GM21576 (cell line): Measurements from ENCODE around the gene CYB561.

Experiments
- ATAC-seq: cut with Tn5 transposase; IDR thresholded peaks from one replicate; pipeline ENCODE4 v1.9.1; 2021; ENCODE audit warnings: mild to moderate bottlenecking, moderate library complexity; ENCODE audit not compliant: unreplicated experiment

Gene CYB561

GRCh38 chr17:63452046-63452961, 6.2 kb upstream of the CYB561 start:
- no peak for ATAC-seq

GRCh38 chr17:63451150-63451549, 5.0 kb upstream of the CYB561 start:
- no peak for ATAC-seq

DNA sequence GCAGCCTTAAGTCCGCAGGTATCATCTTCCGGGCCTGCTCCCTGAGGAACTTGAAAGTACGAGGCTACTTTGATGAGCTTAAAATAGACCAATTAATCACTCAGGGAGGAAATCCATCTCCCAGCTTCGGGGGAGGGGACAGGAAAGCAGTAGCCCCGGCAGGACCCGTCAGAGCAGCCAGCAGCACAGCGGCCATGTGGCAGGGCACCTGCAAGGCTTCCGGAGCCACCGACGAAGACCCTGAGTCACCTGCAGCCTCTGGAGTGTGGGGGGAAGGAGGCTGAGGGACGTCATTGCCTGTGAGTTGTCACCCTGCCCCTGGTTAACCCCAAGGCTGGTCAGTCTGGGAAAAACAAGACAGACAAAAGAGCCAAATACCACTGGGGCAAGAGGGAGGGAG, 4.4 kb upstream of the CYB561 start:
- ATAC-seq: no peak

GRCh38 chr17:63448655-63449054, 2.5 kb upstream of the CYB561 start:
- ATAC-seq: no peak

- ATAC-seq: no peak
Measured at GRCh38 chr17:63447471-63448009, 1.4 kb upstream of the CYB561 start.

GRCh38 chr17:63446753-63447470, 806 bp upstream of the CYB561 start:
- peak; percentile 17 for ATAC-seq

GRCh38 chr17:63445571-63445953, 544 bp downstream of the CYB561 start:
- no peak for ATAC-seq

DNA sequence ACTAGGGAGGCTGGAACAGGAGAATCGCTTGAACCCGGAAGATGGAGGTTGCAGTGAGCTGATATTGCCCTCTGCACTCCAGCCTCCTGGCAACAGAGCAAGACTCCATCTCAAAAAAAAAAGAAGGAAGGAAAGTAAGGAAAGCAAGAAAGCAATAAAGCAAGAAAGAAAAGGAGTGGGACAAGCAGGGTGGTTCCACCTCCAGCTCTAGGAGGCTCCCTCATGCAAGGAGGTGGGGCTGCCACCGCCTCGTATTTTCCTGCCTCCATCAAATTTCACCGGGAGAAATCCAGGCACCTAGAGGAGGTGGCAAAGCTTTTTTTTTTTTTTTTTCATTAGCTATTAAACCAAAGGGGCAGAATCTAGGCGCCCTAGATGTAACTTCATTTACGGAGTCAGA, 1.0 kb downstream of the CYB561 start:
- ATAC-seq: no peak

- ATAC-seq: no peak
Measured at GRCh38 chr17:63444457-63444856, 1.6 kb downstream of the CYB561 start.

DNA sequence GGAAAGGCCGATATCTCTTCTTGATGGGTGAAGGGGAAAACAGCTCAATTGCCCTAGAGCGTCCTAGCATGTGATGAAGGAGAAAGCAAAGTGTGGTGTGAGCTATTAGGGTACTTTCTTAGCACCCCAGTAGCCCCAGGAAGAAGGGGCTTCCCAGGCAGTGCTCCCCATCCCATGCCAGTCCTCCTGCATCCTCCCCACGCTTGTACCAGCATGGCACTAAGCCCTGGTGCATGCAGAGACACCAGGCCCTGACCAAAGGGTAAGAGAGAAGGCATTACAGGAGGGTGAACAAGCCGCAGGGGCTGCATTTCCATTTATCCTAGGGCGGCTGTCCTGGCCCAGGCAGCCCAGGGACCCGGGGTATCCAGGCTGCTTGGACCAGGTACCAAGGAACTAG, 3.1 kb downstream of the CYB561 start:
- no peak for ATAC-seq

DNA sequence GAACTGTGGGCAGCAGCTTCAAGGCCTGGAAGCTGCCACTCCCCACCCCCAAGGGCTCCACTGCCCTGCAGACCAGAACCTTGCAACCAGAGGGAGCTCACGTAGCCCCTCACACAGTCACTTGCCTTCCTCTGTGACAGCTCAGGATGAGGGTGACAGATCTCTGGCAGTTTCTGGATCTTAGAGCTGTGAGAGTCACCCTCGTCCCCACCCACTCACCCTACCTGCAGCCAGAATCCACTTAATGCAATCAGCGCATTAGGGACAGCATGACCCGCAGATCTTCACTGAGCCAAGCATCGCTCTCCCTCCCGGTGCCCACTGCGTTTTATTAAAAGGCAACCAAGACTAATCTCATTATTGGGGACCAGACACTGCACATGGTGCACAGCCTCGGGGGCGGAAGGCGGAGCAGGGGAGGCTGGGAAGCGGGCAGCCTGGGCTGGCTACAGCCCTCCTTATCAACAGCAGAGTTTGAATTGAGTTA, 3.5 kb downstream of the CYB561 start:
- no peak for ATAC-seq

DNA sequence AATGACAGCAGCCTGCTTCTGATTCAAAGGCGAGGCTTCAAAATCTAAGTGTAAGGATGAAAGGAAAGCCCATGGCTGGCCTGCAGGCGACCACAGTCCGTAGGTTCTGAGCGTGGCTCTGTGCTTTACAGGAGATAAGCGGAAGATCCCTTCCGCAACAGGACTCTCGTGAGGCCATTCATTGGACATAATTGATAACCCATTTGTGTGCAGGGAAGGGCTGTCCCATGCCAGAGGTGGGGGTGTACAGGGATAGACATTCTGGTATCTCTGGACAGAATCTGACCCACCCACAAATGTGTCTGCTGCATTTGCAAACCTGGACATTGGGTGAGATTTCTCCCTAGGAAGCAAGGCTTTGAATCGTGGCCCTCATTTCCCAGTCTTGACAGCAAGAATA, 4.0 kb downstream of the CYB561 start:
- ATAC-seq: no peak

- ATAC-seq: no peak
Measured at GRCh38 chr17:63441654-63442053, 4.5 kb downstream of the CYB561 start.

GRCh38 chr17:63440770-63441335, 5.3 kb downstream of the CYB561 start:
- no peak for ATAC-seq

DNA sequence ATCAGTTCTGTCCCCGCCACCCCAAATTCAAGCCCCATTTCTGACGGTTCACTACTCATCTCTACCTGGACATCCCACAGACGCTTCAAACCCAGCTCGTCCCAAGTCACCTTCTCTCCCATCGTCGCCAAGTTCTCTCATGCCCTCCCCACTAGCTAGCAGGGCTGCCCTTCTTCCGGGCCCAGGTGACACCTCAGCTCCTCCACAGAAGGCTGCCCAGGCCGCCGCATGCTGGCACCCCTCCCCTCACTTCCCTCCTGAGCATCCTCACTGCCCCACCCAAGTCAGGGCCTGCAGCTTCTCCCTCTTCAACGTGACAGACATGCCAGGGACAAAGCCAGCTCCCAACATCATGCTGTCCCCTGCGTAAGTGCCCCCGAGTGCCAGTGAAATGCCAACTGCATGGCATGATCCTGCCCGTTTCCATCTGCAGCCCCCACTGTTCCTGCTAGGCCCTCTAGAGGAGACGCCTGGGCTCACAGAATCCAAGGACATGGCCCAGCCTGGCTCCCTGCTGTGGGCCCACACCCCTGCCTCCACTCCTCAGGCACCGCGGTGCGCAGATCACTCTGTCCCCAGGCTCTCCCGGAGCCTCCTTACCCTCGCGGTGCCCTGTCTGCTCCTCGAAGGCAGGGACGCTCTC, 5.9 kb downstream of the CYB561 start:
- ATAC-seq: no peak

DNA sequence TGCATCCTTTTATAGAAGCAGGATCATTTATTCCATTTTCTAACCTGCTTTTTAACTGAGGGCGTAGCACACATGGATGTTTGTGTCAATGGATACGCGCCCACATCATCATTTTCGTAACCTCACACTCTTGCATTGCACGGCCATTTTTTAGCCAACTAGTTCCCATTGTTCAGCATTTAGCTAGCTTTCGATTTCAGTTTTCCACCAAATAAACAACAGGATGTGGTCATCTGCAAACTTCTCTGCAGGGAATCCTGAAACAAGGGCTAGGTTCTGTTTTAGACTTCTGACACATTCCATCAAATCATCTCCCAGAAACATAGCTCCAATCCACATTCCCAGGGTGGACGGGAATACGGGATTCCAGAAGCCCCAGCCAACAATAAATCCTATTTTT, 6.4 kb downstream of the CYB561 start:
- no peak for ATAC-seq

DNA sequence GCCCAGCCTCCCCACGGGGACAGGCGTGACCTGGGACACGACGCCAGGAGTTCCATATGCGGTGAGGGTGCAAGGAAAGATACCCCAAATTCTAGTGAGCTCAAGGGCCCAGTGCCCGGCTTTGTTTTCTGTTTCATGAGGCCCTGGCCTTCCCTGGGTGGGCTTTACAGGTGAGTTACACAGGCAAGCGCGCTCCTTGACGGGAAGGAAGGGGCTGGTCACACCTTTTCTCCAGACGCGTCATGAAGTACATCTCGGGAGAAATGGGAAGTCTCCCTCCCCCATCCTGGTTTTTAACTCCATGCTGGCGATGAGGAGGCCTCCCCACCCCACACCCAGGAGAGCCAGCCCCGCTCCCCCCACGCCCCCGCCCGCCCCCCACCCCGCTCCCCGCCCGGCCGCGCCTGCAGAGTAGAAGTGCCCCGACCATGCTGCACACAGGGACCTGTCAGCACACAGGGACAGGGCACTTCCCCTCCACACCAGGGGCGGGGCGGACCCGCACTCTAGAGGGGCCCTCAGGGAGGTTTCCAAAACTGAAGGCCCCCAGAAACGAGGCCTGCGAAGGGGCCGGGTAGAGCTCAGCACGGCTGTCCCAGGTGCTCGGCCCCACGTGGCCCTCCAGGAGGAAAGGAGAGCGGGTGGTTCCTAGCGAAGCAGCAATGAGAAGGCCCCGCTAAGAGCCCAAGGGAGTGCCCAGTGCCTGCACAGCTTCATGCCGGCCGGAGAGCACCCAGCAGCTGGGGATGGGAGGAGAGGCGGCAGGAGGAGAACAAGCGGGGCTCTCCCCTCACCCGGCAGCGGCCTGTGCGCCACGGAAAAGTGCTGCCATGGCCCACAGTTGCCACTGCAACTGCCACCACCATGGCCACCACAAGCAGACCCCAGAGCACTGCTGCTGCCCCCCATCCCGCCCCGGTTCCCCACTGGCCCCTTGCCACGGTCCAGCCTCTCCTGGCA, 7.7 kb downstream of the CYB561 start:
- ATAC-seq: no peak

GRCh38 chr17:63437287-63438091, 8.6 kb downstream of the CYB561 start:
- ATAC-seq: no peak

- no peak for ATAC-seq
Measured at GRCh38 chr17:63436523-63437110, 9.5 kb downstream of the CYB561 start.
